ENCODE measurements around the gene NOS2. TPM values are rescaled to one million over a fixed set of nuclear protein-coding genes. Genes with fewer than 3 reads are reported as not detected.
"Not testable (repeated sequence)": the region's sequence is repeated elsewhere in the genome, so short reads cannot be mapped to it uniquely, and the experiment has no call there.

The NOS2 gene
- total and polyA plus RNA-seq, 4 donors, result 0.16 to 0.48 (median 0.37) TPM

GRCh38 chr17:27749562-27750150 is 50.7 kb downstream of the NOS2 start:
- 92 to 96% methylated on average over 13 to 15 of the region's 15 CpGs for WGBS, 2 donors
- DNase-seq; H3K4me3 ChIP-seq (ENCODE audit: low read length in 2 of 2); H3K27me3 ChIP-seq (ENCODE audit: control insufficient read depth in 1 of 2, insufficient read depth in 2 of 2, low read length in 1 of 2); H3K36me3 ChIP-seq (ENCODE audit: control insufficient read depth in 1 of 2, insufficient read depth in 2 of 2, low read length in 1 of 2); H3K4me1 ChIP-seq (ENCODE audit: control insufficient read depth in 1 of 2, insufficient read depth in 2 of 2, low read length in 2 of 2); H3K9me3 ChIP-seq (ENCODE audit: control insufficient read depth, low read length); H3K27ac ChIP-seq (ENCODE audit: low read depth in 1 of 2, low read length in 2 of 2); ATAC-seq (ENCODE audit: low FRiP score); intact Hi-C loops (cut with DNase I): not testable (repeated sequence)

- 63 to 67% methylated on average over 5 of the region's 5 CpGs for WGBS, 2 donors
- H3K4me1 ChIP-seq (ENCODE audit: control insufficient read depth in 1 of 2, insufficient read depth in 2 of 2, low read length in 2 of 2), result no peaks in the 10 kb centered on the region
- H3K9me3 ChIP-seq (ENCODE audit: control insufficient read depth, low read length), result no peaks in the 10 kb centered on the region
- H3K4me3 ChIP-seq (ENCODE audit: low read length in 2 of 2), result no peak overlapping the region
- no peaks in the 10 kb centered on the region for H3K27me3 ChIP-seq (ENCODE audit: control insufficient read depth in 1 of 2, insufficient read depth in 2 of 2, low read length in 1 of 2)
- no peak for ATAC-seq (ENCODE audit: low FRiP score)
- H3K27ac ChIP-seq (ENCODE audit: low read depth in 1 of 2, low read length in 2 of 2), result no peak overlapping the region
- no peaks in the 10 kb centered on the region for H3K36me3 ChIP-seq (ENCODE audit: control insufficient read depth in 1 of 2, insufficient read depth in 2 of 2, low read length in 1 of 2)
- no peak for DNase-seq
- intact Hi-C loops (cut with DNase I), result no loop called here
These were observed 51.9 kb downstream of the NOS2 start for GRCh38 chr17:27748360-27748825.

DNA sequence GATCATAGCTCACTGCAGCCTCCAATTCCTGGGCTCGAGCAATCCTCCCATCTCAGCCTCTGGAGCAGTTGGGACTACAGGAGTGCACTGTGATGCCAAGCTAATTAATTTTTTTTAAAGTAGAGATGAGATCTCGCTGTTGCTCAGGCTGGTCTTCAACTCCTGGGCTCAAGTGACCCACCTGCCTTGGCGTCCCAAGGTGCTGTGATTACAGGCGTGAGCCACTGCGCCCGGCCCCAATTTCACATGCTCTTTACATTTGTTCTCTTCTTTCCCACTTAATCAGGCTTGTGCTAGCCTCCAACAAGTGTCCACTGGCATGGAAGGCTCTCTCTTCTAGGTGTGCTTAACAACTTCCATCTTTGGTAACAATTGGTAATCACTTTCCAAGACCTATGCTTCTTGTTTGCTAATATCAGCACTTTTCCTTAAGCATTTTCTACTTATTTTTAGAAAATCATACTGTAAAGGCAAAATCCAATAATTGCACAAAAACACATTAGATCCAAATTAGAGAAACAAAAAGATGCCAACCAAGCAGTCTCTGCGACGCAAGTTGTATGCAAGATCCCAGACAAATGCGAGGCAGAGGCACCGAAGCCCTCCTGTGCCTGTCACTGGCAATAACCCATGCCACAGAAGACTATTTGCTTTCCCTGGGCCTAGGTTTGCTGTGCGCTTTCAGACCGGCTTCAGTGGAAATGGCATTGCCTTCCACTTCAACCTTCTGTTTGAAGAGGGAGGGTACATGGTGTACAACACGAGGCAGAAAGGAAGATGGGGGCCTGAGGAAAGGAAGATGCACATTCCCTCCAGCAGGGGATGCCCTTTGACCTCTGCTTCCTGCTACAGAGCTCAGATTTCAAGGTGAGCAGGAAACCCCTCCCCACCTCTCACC is 52.6 kb downstream of the NOS2 start:
- Histone ChIP-seq H3K36me3 (ENCODE audit: control insufficient read depth in 1 of 2, insufficient read depth in 2 of 2, low read length in 1 of 2) (no peaks in the 10 kb centered on the region), H3K4me3 (ENCODE audit: low read length in 2 of 2) (no peak overlapping the region), H3K4me1 (ENCODE audit: control insufficient read depth in 1 of 2, insufficient read depth in 2 of 2, low read length in 2 of 2) (no peaks in the 10 kb centered on the region), H3K9me3 (ENCODE audit: control insufficient read depth, low read length) (no peaks in the 10 kb centered on the region), H3K27ac (ENCODE audit: low read depth in 1 of 2, low read length in 2 of 2) (no peak overlapping the region), H3K27me3 (ENCODE audit: control insufficient read depth in 1 of 2, insufficient read depth in 2 of 2, low read length in 1 of 2) (no peaks in the 10 kb centered on the region)
- WGBS, 2 donors, result 83 to 86% methylated on average over 13 of the region's 13 CpGs
- ATAC-seq (ENCODE audit: low FRiP score), result no peak
- intact Hi-C loops (cut with DNase I), result no loop called here
- no peak for DNase-seq

- Histone ChIP-seq H3K9me3 (ENCODE audit: control insufficient read depth, low read length) (no peaks in the 10 kb centered on the region), H3K4me3 (ENCODE audit: low read length in 2 of 2) (no peak overlapping the region), H3K27ac (ENCODE audit: low read depth in 1 of 2, low read length in 2 of 2) (no peak overlapping the region), H3K36me3 (ENCODE audit: control insufficient read depth in 1 of 2, insufficient read depth in 2 of 2, low read length in 1 of 2) (no peaks in the 10 kb centered on the region), H3K27me3 (ENCODE audit: control insufficient read depth in 1 of 2, insufficient read depth in 2 of 2, low read length in 1 of 2) (no peaks in the 10 kb centered on the region), H3K4me1 (ENCODE audit: control insufficient read depth in 1 of 2, insufficient read depth in 2 of 2, low read length in 2 of 2) (no peaks in the 10 kb centered on the region)
- ATAC-seq (ENCODE audit: low FRiP score), result no peak
- DNase-seq, result no peak
- WGBS, 2 donors, result 91 to 92% methylated on average over 5 of the region's 5 CpGs
- intact Hi-C loops (cut with DNase I), result no loop called here
These were observed 53.4 kb downstream of the NOS2 start for GRCh38 chr17:27746881-27747280.

GRCh38 chr17:27746320-27746719 is 54.0 kb downstream of the NOS2 start:
- H3K4me3 ChIP-seq (ENCODE audit: low read length in 2 of 2); H3K27ac ChIP-seq (ENCODE audit: low read depth in 1 of 2, low read length in 2 of 2); intact Hi-C loops (cut with DNase I); H3K9me3 ChIP-seq (ENCODE audit: control insufficient read depth, low read length); H3K36me3 ChIP-seq (ENCODE audit: control insufficient read depth in 1 of 2, insufficient read depth in 2 of 2, low read length in 1 of 2); DNase-seq; ATAC-seq (ENCODE audit: low FRiP score); H3K27me3 ChIP-seq (ENCODE audit: control insufficient read depth in 1 of 2, insufficient read depth in 2 of 2, low read length in 1 of 2); H3K4me1 ChIP-seq (ENCODE audit: control insufficient read depth in 1 of 2, insufficient read depth in 2 of 2, low read length in 2 of 2): not testable (repeated sequence)
- 91 to 100% methylated on average over 1 of the region's 5 CpGs for WGBS, 2 donors

DNA sequence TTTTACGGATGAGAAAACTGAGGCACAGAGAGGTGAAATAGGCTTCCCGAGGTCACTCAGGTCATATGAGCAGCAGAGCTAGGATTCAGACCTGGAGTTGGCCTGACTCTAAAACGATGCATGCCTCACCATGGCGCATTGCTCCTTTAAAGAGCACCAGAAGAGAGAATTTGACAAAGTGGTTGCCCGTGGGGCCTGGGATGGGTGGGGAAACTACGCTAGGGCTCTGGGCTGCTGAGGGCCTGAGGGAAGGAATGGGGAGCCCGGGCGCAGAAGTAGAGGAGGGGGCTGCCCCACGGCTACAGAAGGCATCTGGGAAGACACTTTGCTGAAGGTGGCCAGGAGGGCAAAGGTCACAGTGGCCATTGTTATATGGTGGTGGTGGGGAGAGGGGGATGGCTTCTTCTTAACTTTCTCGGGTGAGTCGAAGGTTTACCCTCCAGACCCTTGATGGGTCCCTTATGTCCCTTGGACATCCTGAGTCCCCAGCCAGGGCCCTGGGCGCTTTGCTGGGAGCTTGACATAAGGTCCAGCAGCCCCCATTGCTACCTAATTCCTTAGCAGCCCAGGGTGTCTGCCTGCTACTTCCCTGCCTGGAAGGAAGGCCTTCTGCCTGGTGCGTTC is 55.0 kb downstream of the NOS2 start:
- H3K36me3 ChIP-seq (ENCODE audit: control insufficient read depth in 1 of 2, insufficient read depth in 2 of 2, low read length in 1 of 2); H3K4me3 ChIP-seq (ENCODE audit: low read length in 2 of 2); H3K27me3 ChIP-seq (ENCODE audit: control insufficient read depth in 1 of 2, insufficient read depth in 2 of 2, low read length in 1 of 2); DNase-seq; H3K9me3 ChIP-seq (ENCODE audit: control insufficient read depth, low read length); ATAC-seq (ENCODE audit: low FRiP score); H3K27ac ChIP-seq (ENCODE audit: low read depth in 1 of 2, low read length in 2 of 2); H3K4me1 ChIP-seq (ENCODE audit: control insufficient read depth in 1 of 2, insufficient read depth in 2 of 2, low read length in 2 of 2); intact Hi-C loops (cut with DNase I): not testable (repeated sequence)
- 80 to 82% methylated on average over 13 of the region's 13 CpGs for WGBS, 2 donors

GRCh38 chr17:27743281-27743885 is 56.9 kb downstream of the NOS2 start:
- ATAC-seq (ENCODE audit: low FRiP score), result no peak
- 86 to 87% methylated on average over 8 of the region's 8 CpGs for WGBS, 2 donors
- no peak overlapping the region for H3K4me3 ChIP-seq (ENCODE audit: low read length in 2 of 2)
- H3K27me3 ChIP-seq (ENCODE audit: control insufficient read depth in 1 of 2, insufficient read depth in 2 of 2, low read length in 1 of 2), result no peaks in the 10 kb centered on the region
- intact Hi-C loops (cut with DNase I), result no loop called here
- no peaks in the 10 kb centered on the region for H3K9me3 ChIP-seq (ENCODE audit: control insufficient read depth, low read length)
- DNase-seq, result no peak
- H3K27ac ChIP-seq (ENCODE audit: low read depth in 1 of 2, low read length in 2 of 2), result no peak overlapping the region
- no peaks in the 10 kb centered on the region for H3K36me3 ChIP-seq (ENCODE audit: control insufficient read depth in 1 of 2, insufficient read depth in 2 of 2, low read length in 1 of 2)
- no peaks in the 10 kb centered on the region for H3K4me1 ChIP-seq (ENCODE audit: control insufficient read depth in 1 of 2, insufficient read depth in 2 of 2, low read length in 2 of 2)

- intact Hi-C loops (cut with DNase I), result no loop called here
- Histone ChIP-seq H3K36me3 (ENCODE audit: control insufficient read depth in 1 of 2, insufficient read depth in 2 of 2, low read length in 1 of 2) (no peaks in the 10 kb centered on the region), H3K4me3 (ENCODE audit: low read length in 2 of 2) (no peak overlapping the region), H3K27me3 (ENCODE audit: control insufficient read depth in 1 of 2, insufficient read depth in 2 of 2, low read length in 1 of 2) (no peaks in the 10 kb centered on the region), H3K9me3 (ENCODE audit: control insufficient read depth, low read length) (no peaks in the 10 kb centered on the region), H3K27ac (ENCODE audit: low read depth in 1 of 2, low read length in 2 of 2) (no peak overlapping the region), H3K4me1 (ENCODE audit: control insufficient read depth in 1 of 2, insufficient read depth in 2 of 2, low read length in 2 of 2) (no peaks in the 10 kb centered on the region)
- DNase-seq (no peak), ATAC-seq (ENCODE audit: low FRiP score) (no peak)
- WGBS, 2 donors, result 75 to 86% methylated on average over 4 of the region's 4 CpGs
These were observed 58.3 kb downstream of the NOS2 start for GRCh38 chr17:27741971-27742575.

All from aorta (tissue), 5 donors.